GM12878 (cell line): ENCODE data around the gene STPG4. TPM values are rescaled to one million over a fixed set of nuclear protein-coding genes. Genes with fewer than 3 reads are reported as not detected.

ENCODE experiments used
- ATAC-seq: fragments of 200-7000 bp; cut with Tn5 transposase; 3 replicates; pipeline ENCODE4 v1.9.1; 2020; ENCODE audit warnings: mild to moderate bottlenecking, moderate library complexity
- BruUV-seq: library from RNA; stranded (reverse); fragments of 400-500 nt; replicated peaks from 2 replicates; lab custom pipeline; 2021; lab: Mats Ljungman, UMichigan
- CTCF ChIA-PET: fragments of 300-600 bp; sonication (Branson Sonifier 250); formaldehyde crosslinking; extraction: SDS; loops from one replicate; lab custom pipeline; 2021; ENCODE audit warnings: inconsistent platforms; lab: Yijun Ruan, JAX
- POLR2A ChIA-PET: fragments of 350-600 bp; formaldehyde crosslinking; extraction: SDS; loops from one replicate; lab custom pipeline; 2021; ENCODE audit warnings: inconsistent platforms; lab: Charles Lee
- RAD21 ChIA-PET: fragments of 300-600 bp; sonication (Branson Sonifier 250); formaldehyde crosslinking; loops from one replicate; lab custom pipeline; 2023; ENCODE audit warnings: antibody characterized with exemption; ENCODE audit not compliant: unreplicated experiment; lab: Charles Lee
- SMC1A ChIA-PET: fragments of 300-600 bp; sonication (Branson Sonifier 250); formaldehyde crosslinking; loops from one replicate; lab custom pipeline; 2023; ENCODE audit not compliant: unreplicated experiment, uncharacterized antibody; lab: Charles Lee
- DNase-seq: peaks from one replicate; pipeline ENCODE4 v3.0.0-alpha.2; 2011; ENCODE audit warnings: low read depth, low spot score
- FAIRE-seq: peaks from 3 replicates; lab custom pipeline; 2011; peaks lifted over from hg19 to GRCh38; lab: Jason Lieb, UNC
- H2AFZ ChIP-seq: 2 replicates; pipeline ENCODE4 v1.6.0; 2011; ENCODE audit warnings: low read depth, low read length, control low read depth; ENCODE audit not compliant: control insufficient read depth
- H3K27ac ChIP-seq: 2 replicates; pipeline ENCODE4 v1.5.1; 2011; ENCODE audit warnings: control low read depth; ENCODE audit not compliant: control insufficient read depth, insufficient read depth
- H3K27me3 ChIP-seq, 2 experiments: replicated peaks in 1 of 2; 2 replicates each; pipeline versions ENCODE4 v1.6.0 to v1.6.1; 2011; ENCODE audit warnings: low read length in 1 of 2; ENCODE audit not compliant: control insufficient read depth in 2 of 2, insufficient read depth in 2 of 2
- H3K36me3 ChIP-seq, 2 experiments: 2 replicates each; pipeline ENCODE4 v1.5.1; 2011; ENCODE audit warnings: low read length in 1 of 2; ENCODE audit not compliant: control insufficient read depth in 2 of 2, insufficient read depth in 2 of 2
- H3K4me1 ChIP-seq: 2 replicates; pipeline ENCODE4 v1.6.1; 2011; ENCODE audit warnings: mild to moderate bottlenecking, low read length, moderate library complexity, mixed read lengths; ENCODE audit not compliant: control insufficient read depth, insufficient read depth
- H3K4me2 ChIP-seq: 2 replicates; pipeline ENCODE4 v1.6.0; 2011; ENCODE audit warnings: control low read depth; ENCODE audit not compliant: control insufficient read depth, insufficient read depth
- H3K4me3 ChIP-seq: fragments of 200-600 bp; sonication (generic); 2 replicates; pipeline ENCODE4 v1.5.1; 2016
- H3K79me2 ChIP-seq: 2 replicates; pipeline ENCODE4 v1.6.0; 2011; ENCODE audit warnings: low read length; ENCODE audit not compliant: control insufficient read depth, insufficient read depth
- H3K9ac ChIP-seq: 2 replicates; pipeline ENCODE4 v1.8.0; 2011; ENCODE audit warnings: low read length, control low read depth, mixed read lengths; ENCODE audit not compliant: control insufficient read depth, insufficient read depth
- H3K9me3 ChIP-seq: replicated peaks from 3 replicates; pipeline ENCODE4 v1.5.1; 2011; ENCODE audit warnings: mild to moderate bottlenecking, low read length; ENCODE audit not compliant: control insufficient read depth, insufficient read depth
- H4K20me1 ChIP-seq: 2 replicates; pipeline ENCODE4 v1.6.0; 2011; ENCODE audit not compliant: control insufficient read depth, insufficient read depth
- NKRF ChIP-seq: fragments of 450-650 bp; conservative IDR thresholded peaks from 2 replicates; pipeline ENCODE4 v1.6.1; 2017; ENCODE audit warnings: mild to moderate bottlenecking, moderate library complexity
- NR2F1 ChIP-seq: fragments of 450-650 bp; conservative IDR thresholded peaks from 2 replicates; pipeline ENCODE4 v1.6.1; 2017; ENCODE audit warnings: mild to moderate bottlenecking
- POLR2AphosphoS5 ChIP-seq: IDR thresholded peaks from 2 replicates; pipeline ENCODE4 v1.6.1; 2011; ENCODE audit warnings: mild to moderate bottlenecking, low read length, inconsistent platforms
- WGBS: methylation state at CpG from one replicate; pipeline ENCODE4 v1.1.6; 2016; ENCODE audit warnings: low lambda C conversion rate; ENCODE audit not compliant: insufficient replicate concordance, insufficient coverage; ENCODE audit errors: missing lambda C conversion rate; 5-methylcytosine and 5-hydroxymethylcytosine counted together
- in situ Hi-C: fragments of 300-500 bp; cut with MboI; formaldehyde crosslinking; loops from 9 replicates; pipeline ENCODE4 v1.14.3; 2018; ENCODE audit warnings: mixed read lengths
- intact Hi-C: fragments of 100-400 bp; cut with micrococcal nuclease; formaldehyde crosslinking; loops from one replicate; pipeline ENCODE4 v1.14.2; 2022; ENCODE audit not compliant: unreplicated experiment
- polyA plus RNA-seq, 11 experiments: library from polyadenylated mRNA; depleted of rRNA in 4 of 11; unstranded in 6 of 11; stranded (reverse) in 5 of 11; fragments of >200 nt; fragmentation: Nextera tagmentation in 4 of 11; fragmentation: Illumina TruSeq in 1 of 11; extraction: Ambion mirVana in 4 of 11; extraction: Trizol in 1 of 11; gene quantifications; 1 replicate in 1 of 11; 2 replicates in 10 of 11; pipeline versions ENCODE4 v1.2.1 to v1.2.3, GENCODE V29; 2011 to 2016; ENCODE audit warnings: inconsistent platforms in 2 of 11, missing spikeins in 2 of 11, low read depth in 1 of 11
- total RNA-seq, 4 experiments: library from RNA; depleted of rRNA in 3 of 4; stranded (reverse); fragments of >200 nt in 3 of 4; fragmentation: Illumina TruSeq in 1 of 4; extraction: Trizol in 1 of 4; gene quantifications; 2 replicates each; pipeline versions ENCODE4 v1.2.1 to v1.2.3, GENCODE V29; 2013 to 2021

The STPG4 gene
- total and polyA plus RNA-seq, 10 of the 15 experiments (the other 5 are each of a cell fraction or from before 2014, with no cell fraction given): 0.10 to 0.29 (median 0.19) TPM; not detected in 3

DNA sequence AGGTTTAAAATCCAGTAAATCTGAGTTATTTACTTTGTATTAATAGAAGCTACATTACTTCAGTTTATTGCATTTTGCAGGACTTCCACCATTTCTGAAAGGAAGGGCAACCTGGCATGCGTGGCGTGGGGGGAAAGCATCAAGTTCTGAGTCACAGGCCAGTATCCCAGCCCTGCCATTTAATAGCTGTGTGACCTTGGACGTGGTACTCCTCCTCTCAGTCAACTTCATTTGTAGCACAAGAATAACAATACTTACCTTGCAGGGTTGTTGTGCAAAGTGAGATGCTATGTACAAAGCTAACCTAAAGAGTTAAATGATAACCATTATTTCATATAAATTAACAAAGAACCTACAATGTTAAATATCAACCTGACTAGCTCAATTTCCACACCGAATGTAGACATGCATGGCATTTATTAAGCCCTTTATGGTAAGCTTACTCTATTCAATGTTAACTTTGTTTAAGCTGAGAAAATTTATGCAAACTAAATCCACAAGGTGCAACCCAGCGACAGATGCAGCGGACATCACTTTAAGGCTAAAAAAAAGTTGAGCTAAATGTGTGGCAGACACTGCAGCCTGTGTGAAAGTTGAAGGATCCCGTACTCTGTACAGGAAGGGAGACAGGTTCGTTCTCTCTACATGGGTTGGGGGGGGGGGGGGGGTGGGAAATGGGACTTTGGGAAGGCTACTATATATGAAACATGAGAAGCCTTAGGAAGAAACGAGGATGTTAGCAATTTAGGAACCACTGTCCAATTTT is 17.2 kb upstream of the STPG4 start:
- Histone ChIP-seq H3K36me3 (peaks cover 0 to 18% of the 10 kb centered on the region in 2 experiments; a peak in 1 of 4 replicates), H3K4me3 (peak overlapping the region; percentile 98)
- DNase-seq: no peak

More for the DNA sequence above, 17.2 kb upstream of the STPG4 start:
- peaks cover 9% of the 10 kb centered on the region for H4K20me1 ChIP-seq
- no TSS peak for BruUV-seq
- no peak for ATAC-seq
- peak overlapping the region; percentile 69 for H3K4me2 ChIP-seq
- H3K9ac ChIP-seq: peak overlapping the region; percentile 28
- no peaks in the 10 kb centered on the region for H3K27me3 ChIP-seq
- ChIA-PET SMC1A (interaction anchor here (0.8 to 4.3 kb wide), 21 partner anchors 10 to 229 kb away, joined by 3 to 30 read pairs (median 7); partner anchors contain the start of gene STPG4), RAD21 (interaction anchor here (0.6 to 4.7 kb wide), 17 partner anchors 8 to 295 kb away, joined by 3 to 29 read pairs (median 6); partner anchors contain the start of gene STPG4), POLR2A (interaction anchor here (0.5 to 3.2 kb wide), 13 partner anchors 8 to 724 kb away, joined by 3 to 11 read pairs (median 4); partner anchors contain the start of gene STPG4), CTCF (interaction anchor here (0.7 to 3.8 kb wide), 12 partner anchors 10 to 1330 kb away, joined by 3 to 23 read pairs (median 6); no protein-coding TSS in a partner anchor)
- WGBS: 2% methylated on average over 9 of the region's 9 CpGs
- H3K4me1 ChIP-seq: peaks cover 5% of the 10 kb centered on the region
- in situ Hi-C loops (no loop called here), intact Hi-C loops (no loop called here)
- H3K79me2 ChIP-seq: peaks cover 87% of the 10 kb centered on the region
- H2AFZ ChIP-seq: no peak overlapping the region
- FAIRE-seq: no peak
- TF ChIP-seq NR2F1 (no peak), NKRF (0 out of 2 replicates have a peak, but pooled peaks have one; percentile 32), POLR2AphosphoS5 (peak; percentile 48; the same call in 1 of the 2 replicates)
- H3K9me3 ChIP-seq: no peaks in the 10 kb centered on the region
- H3K27ac ChIP-seq: no peak overlapping the region
